GM19035 (cell line): ENCODE results near the gene SORBS2.

ENCODE experiments used
- ATAC-seq: cut with Tn5 transposase; IDR thresholded peaks from one replicate; pipeline ENCODE4 v1.9.1; 2021; ENCODE audit not compliant: unreplicated experiment

Gene SORBS2

GRCh38 chr4:185682236-185682635, 129.8 kb downstream of the SORBS2 start:
- ATAC-seq, result no peak

DNA sequence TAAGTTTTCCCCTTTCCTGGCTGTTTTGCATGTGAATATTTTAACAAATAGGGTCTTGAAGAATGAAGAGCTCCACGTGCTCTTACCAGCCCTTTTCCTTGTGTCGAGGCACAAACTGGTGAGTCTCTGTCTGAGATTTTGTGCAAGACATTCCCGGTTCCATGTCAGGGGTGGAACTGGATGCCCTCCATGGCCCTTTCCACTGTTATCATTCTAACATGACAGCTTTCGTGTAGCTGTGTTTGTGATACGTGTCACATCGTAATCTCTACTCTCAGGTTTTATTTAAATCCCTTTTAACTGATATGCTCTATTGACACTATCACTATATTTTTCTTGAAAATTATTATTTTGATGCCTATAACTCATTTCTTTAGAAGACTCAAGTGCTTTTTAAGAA, 130.4 kb downstream of the SORBS2 start:
- ATAC-seq, result no peak

DNA sequence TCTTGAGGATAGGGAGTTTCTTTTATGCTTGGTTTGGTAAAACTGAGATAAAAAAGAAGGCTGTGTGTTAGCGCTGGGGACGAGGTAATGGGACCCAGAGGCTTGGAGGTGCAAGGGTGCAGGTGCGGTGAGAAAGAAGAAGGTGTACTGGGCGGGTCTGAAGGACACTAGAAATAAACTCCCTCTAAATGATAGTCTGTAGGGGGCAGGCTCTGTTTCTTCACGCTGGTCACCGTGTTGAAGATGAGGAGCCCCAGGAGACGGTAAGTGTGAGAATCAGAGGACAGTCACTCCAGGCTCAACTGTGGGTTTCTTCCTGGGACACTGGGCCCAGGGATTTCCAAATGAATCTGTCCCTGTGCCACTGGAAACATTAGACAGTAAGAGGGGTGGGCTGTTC, 131.4 kb downstream of the SORBS2 start:
- no peak for ATAC-seq

GRCh38 chr4:185679523-185679922, 132.5 kb downstream of the SORBS2 start:
- no peak for ATAC-seq

DNA sequence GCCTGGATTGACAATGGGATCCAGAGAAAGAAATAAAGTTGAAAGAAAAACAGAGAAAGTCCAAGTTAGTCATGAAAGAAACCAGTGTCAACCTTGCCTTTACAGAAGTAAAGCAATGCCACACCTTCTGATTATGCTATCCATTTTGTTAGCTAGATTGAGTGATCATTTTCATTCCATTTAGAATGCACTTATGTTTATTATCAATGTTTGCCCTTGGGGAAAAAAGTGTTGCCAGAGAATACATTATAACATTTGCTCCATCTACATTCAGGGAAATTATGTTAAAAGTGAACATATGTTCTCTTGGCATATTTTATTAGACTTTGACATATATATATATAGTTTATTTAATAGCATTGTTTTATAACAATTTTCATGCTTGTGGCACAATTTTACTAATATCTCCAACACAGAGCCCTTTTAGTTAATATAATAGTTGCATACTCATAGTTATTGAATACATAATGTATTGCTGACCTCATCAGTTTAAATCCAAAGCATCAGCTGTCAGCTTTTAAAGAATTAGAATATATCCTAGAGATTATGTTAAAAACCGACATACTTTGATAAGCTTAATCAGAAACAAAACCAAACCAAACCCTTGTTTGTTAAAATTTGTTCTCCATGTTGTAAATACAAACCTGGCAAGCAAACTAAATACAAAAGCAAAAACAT, 134.2 kb downstream of the SORBS2 start:
- ATAC-seq, result no peak

- no peak for ATAC-seq
These were observed 139.4 kb downstream of the SORBS2 start for GRCh38 chr4:185672618-185673017.

DNA sequence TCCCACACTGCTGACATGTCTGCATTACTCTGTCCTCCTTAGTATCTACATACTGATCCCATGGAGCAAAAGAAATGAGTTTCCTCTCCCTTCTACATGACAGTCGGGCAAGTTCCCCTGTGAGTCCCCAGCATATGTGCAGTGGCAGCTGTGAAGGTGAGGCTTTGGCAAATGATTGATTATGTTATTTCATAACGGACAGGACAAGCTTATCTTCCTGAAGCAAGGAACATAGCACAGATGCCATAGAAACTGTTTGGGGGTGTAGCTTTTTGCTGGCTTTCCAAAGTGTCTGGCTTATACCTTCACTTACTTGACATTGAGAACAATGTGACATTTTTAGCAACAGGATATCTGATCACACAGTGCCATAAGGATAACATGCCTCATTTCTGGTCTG, 139.8 kb downstream of the SORBS2 start:
- ATAC-seq, result no peak

- ATAC-seq, result no peak
These were observed 140.5 kb downstream of the SORBS2 start for GRCh38 chr4:185671496-185671895.

DNA sequence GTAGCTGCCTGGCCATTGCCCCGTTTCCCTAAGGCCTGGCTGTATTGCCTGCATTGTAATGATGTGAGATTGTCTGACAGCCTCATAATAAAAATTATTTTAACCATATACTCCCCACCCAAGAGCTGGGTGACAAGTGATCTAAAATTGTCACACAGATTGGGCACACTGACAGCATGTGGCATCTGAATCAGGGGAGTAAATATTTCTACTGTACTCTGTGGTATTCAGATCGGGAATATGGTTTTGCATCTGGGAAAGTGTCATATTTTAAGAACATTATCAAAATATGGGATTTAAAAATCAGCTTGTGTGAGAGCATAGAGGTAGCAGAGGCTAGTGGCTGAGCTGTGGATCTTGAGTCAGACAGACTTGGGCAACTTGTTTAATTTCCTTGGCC, 140.9 kb downstream of the SORBS2 start:
- no peak for ATAC-seq

DNA sequence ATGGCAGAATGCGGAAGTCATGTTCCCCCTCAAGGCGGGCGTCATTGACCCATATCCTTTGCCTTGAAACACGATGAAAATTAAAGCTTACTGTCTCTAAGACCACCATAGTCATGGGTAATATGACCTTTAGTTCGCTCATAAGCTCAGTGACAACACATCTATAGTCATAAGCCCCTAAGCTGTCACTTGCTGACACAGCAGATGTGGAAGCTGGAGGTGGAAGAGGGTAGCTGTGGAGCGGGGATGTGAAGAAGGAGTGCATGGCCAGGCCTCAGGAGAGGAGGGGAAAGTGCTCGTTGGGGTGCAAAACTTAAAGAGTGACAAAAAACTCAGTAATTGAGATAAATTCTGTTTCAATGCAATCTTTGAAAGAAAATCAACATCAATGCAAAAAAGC, 142.7 kb downstream of the SORBS2 start:
- ATAC-seq, result no peak

DNA sequence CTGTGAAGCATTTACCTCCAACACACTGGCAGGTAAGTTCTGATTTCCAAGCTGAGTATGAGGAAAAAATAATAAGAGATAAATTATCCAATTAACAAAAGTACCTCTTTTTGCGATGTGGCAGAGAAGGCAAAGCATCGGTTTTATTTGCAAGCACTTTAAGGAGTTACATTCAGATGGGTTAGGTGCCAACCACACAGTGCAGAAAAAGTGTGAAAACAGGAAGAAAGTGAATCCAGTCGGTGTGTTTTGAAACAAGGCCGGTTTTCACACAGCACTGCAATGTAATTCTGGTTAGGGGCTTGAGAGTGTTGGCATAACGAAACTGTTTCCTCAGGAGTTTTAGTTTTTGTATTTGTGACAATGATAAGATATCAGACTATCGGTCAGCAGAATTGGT, 145.8 kb downstream of the SORBS2 start:
- no peak for ATAC-seq

DNA sequence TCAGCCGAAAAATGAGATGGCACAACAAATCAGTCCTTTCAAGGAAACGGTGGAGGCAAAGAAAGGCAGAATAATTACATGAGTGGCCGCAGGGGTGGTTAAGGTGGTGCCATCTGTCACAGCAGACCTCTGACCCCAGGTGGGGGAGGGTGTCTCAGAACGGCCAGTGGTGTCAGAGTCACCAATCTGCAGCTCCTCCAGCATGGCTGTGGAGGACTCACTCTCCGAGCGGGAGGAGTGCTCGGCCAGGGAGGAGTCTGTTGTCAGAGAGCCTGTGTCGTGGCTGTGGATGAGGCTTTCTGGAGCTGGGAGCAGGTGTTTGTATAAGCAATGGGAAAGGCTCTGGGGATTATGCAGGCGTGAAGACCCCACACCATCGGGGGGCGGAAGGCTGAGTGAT, 146.3 kb downstream of the SORBS2 start:
- ATAC-seq, result no peak

- ATAC-seq, result no peak
These were observed 147.5 kb downstream of the SORBS2 start for GRCh38 chr4:185664481-185664880.

DNA sequence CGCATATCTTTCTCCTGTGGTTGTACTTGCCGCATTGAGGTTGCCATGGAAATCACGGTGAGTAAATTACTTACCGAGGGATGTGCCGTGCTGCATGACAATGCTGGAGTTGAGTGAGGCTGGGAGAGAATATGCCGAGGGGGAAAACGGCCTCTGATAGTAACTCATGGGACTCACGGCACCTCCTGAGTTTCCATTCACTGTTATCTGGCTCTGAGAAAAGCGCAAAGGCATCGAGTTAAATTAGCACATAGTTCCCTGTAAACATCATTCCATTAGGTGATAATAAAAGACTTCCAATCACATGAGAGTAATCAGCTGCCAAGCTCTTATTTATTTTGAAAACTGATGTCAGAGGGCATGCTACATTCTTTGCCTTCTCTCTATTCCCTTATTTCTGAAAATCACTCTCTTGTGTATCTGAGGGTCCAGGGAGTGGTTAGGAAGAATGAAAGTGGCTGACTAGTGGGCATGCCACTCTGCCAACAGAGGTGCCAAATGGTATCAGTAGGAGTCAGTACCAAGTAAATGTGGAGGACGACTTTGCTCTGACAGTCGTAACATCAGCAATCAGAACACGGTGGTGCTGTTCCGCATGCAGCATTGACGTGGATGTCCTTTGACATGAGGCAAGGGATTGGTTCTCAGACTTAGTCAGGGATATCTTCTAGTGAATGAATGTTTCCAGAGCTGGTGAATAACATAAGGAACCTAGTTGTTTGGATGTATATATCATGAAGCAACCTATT, 149.8 kb downstream of the SORBS2 start:
- ATAC-seq, result no peak

- no peak for ATAC-seq
These were observed 151.7 kb downstream of the SORBS2 start for GRCh38 chr4:185660340-185660739.

DNA sequence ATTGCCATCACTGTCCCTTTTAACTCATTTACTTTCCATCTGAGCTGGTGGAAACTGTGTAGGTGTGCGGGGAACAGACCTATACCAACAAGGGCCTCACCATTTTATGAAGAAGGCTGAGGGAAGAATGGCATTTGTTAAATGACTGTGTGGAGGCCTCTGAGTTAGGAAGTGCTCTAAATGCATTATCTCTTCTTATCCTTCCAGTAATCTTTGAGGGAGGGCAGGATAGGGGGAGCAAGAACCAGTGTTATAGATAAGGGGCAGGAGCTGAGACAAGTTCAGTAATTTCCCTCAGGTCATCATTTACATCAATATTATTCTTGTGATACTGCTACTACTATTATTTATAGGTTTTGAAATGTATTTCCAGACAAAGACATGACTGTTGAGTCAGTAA, 154.3 kb downstream of the SORBS2 start:
- no peak for ATAC-seq

GRCh38 chr4:185657183-185657582, 154.8 kb downstream of the SORBS2 start:
- no peak for ATAC-seq

DNA sequence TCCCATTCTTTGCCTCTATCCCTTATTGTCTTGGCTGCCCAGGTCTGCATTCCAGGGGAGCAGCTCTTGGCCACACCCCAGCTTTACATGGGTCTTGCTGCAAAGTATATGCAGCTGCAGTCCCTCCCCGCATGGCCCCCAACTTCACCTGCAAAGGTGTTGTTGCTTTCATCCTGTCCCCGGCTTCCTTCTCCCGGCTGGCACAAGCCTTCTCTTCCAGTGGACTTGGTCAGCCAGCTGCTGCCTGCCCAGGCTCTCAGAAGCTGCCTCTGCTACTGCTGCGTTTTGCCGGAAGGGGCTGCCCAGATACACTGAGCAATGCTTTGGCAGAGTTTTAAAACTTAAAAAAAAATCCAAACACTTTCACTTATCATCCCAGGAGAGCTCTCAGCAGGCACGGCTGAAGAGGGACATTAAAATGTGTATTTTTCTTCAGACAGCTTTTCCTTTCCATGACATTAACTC, 155.5 kb downstream of the SORBS2 start:
- no peak for ATAC-seq

GRCh38 chr4:185654965-185655554, 156.9 kb downstream of the SORBS2 start:
- no peak for ATAC-seq

GRCh38 chr4:185654311-185654710, 157.7 kb downstream of the SORBS2 start:
- ATAC-seq, result no peak

DNA sequence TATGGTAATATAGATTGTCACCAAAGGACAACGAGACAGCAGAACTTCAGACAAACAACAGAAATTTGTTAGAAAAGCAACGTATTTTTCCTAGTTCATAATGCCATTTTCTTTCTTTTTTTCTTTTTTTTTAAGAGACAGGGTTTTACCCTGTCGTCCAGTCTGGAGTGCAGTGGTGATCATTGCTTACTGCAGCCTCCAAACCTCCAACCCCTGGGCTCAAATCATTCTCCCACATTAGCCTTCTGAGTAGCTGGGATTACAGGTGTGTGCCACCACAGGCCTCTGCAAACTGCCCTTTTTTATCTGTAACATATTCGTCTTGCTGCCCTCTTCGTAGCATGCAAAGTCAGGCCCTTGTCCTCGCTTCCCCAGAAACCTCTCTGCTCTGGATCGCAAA, 160.1 kb downstream of the SORBS2 start:
- ATAC-seq, result no peak

DNA sequence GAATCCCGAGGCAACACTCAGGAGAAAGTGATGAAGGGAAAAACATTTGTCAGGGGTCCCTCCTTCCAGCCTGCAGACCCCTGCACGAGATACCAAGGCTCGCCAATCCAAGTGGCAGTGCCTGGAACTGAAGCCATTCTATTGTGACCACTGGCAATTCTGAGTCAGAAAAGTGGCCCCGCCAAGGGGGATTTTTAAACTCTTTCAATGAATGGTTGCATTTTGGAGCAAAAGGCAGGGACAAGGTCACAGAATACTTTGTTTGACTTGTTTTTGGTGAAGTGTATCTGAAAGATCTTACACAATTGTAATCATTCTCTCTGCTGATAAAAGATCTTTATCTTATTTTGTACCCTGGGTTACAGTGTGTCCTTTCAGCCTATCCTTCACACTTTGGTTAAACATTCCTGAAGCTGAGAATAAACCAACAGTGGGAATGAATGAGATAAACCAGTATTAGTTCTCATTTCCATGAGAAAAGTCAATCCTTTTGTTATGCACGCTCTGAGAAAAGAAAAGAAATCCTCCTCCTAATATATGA, 160.8 kb downstream of the SORBS2 start:
- no peak for ATAC-seq
